GM18505 (cell line): ENCODE results near the gene MEAK7.

ENCODE experiments used
- ATAC-seq: cut with Tn5 transposase; IDR thresholded peaks from one replicate; pipeline ENCODE4 v1.9.1; 2021; ENCODE audit not compliant: unreplicated experiment
- POLR2A ChIP-seq: IDR thresholded peaks from 4 replicates; pipeline ENCODE4 v1.6.1; 2011; ENCODE audit warnings: borderline replicate concordance; ENCODE audit not compliant: insufficient read depth, insufficient read length; ENCODE audit errors: extremely low read depth

The MEAK7 gene

GRCh38 chr16:84458606-84459532 is 45.6 kb downstream of the MEAK7 start:
- no peak for TF ChIP-seq POLR2A
- no peak for ATAC-seq

- ATAC-seq: no peak
- TF ChIP-seq POLR2A: no peak
These were observed 49.4 kb downstream of the MEAK7 start for GRCh38 chr16:84455031-84455430.
